HG03139 (cell line): Measurements from ENCODE around the gene SLC12A9.
"Not testable (repeated sequence)": the region's sequence is repeated elsewhere in the genome, so short reads cannot be mapped to it uniquely, and the experiment has no call there.

Experiments
- ATAC-seq: cut with Tn5 transposase; IDR thresholded peaks from one replicate; pipeline ENCODE4 v1.9.1; 2021; ENCODE audit not compliant: unreplicated experiment

The SLC12A9 gene

DNA sequence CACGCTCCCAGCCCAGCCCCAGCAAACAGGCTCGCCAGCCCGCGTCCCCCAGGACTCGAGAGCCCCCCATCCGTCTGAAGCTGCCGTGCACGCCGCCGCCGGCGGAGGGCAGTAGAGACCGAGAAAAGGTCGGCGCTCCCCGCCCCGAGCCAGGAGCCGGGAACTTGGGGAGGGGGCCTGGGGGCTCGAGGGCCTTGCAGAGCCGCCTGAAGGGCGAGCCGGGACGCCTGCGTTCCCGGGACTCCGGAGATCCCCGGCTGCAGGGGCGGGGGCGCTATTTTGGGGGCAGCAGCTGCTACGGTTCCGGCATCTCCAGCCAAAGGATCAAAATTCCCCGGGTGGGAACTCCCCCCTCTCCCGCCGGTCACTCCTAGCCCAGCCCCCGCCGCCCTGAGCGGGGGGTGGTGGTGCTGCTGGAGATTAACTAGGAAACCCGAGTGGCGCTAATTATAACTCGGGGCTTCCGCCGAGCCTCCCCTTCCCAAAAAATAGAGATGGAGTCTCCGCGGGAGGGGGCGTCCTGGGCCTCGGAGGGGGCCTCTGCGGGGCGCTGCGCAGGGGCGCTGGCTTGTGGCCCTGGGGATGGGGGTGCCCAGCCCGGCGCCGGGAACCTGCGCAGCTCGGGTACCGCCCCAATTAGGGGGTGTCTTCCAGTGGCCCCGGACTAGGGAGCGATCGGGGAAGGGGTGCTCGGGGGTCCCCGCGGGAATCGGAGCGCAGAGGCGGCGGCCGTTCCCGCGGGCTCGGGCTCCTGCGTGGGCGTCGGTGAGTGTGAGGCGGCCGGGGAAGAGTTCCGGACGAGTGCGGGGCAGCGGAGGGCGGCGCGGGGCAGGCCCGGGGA lies 42.6 kb downstream of the SLC12A9 start:
- no peak for ATAC-seq

- no peak for ATAC-seq
Measured at GRCh38 chr7:100895701-100895955, 43.1 kb downstream of the SLC12A9 start, which contains the start of gene ACHE. ACHE (minus strand) TSS chr7:100895888; CDS start chr7:100894232, 1,656 bp downstream.

DNA sequence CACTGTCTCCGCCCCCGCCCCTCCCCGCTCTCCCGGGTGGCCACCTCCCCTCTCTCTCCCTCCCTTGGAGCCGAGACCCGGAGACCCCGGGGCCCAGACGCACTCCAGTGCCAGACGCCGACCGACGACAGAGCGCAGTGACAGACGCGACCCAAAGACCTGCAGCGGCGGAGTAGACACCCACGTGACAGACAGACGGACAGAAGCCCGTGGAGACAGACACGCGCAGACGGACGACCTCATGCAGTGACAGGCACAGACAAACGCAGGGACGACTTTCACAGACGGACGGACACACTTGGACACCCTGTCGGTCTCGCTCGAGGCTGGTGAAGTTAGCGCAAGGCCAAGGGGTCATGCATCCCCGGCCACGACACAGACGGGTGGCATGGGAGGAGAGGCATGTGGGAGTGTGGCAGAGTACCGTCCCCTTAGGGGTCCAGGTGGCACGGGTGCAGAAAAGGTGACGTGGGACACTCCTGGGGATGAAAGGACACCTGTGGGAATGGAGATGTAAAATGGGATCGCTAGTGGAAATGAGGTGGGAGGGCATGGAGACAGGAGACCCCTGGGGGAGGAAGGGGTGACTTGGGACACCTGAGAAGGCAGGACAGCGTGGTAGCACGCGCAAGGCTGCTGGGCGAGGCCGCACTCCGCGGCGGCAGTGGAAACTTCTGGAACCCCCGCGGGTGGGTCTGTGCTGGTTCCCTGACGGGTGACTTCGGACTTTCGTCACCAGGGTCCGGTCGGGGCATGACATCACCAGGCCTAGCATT lies 43.6 kb downstream of the SLC12A9 start:
- ATAC-seq = no peak

DNA sequence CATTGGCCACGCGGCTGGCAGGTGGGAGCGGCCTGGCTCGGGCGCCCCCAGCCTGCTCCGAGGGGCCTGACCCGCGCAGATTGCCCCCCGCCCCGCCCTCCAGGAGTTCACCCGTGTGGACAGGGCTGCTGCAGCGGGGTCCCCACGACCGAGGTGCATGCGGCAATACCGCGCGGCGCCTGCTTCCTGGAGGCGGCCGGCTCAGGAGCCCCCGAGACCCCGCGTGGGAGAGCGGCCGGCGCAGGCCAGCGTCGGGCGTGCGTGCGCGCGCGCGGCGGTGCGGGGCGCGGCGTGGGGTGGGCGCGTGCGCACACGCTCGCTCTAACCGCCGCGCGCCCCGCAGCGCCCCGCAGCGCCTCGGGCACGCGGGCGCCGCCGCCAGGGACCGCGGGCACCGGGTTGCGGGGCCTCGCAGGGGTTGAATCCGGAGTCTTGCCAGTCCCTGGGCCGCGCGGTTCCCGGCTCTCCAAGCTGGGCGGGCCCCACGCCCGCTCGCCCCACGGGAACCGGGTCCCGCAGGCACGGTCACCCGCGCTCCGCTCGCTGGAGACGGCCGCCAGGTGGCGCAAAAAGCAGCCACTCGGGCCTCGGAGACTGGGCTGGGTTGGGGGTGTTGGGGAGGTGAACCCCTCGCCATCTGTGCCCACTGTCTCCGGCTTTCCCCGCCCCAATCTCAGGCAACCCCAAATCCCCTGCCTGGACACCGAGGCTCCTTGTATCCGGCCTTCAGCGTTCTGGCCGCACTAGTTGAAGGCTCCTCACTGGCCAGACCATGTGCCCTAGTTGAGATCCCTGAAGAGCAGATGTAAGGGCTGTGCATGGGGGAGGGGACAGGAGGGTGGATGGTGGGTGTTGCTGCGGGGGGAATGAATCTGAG lies 44.5 kb downstream of the SLC12A9 start:
- ATAC-seq = no peak

DNA sequence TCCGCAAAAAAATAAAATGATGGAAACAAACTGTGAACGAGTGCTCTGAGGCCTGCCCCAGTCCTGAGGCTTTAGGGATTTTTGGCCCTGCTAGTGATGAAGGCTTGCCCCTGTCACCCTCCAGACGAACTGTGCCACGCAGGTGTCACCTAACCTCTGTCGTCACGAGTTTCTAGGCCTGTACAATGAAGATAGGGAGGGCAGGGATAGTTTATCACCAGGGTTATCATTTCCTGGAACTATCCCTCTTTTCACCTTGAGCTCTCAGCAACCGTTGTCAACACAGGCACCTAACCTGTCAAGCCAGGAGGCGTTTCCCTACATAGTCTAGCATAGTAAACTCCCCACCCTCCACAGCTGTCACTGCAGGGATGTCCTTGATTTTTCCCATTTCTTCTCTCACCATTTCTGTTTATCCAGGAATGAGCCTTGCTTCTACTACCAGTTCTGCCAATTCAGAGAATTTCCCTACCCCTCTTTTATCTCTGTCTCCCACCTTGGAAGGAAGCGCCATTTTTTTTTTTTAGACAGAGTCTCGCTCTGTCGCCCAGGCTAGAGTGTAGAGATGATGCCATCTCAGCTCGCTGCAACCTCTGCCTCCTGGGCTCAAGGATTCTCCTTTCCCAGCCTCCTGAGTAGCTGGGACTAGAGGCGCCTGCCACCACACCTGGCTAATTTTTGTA lies 45.4 kb downstream of the SLC12A9 start:
- ATAC-seq = no peak

- ATAC-seq = no peak
Measured at GRCh38 chr7:100899432-100899831, 46.9 kb downstream of the SLC12A9 start.

DNA sequence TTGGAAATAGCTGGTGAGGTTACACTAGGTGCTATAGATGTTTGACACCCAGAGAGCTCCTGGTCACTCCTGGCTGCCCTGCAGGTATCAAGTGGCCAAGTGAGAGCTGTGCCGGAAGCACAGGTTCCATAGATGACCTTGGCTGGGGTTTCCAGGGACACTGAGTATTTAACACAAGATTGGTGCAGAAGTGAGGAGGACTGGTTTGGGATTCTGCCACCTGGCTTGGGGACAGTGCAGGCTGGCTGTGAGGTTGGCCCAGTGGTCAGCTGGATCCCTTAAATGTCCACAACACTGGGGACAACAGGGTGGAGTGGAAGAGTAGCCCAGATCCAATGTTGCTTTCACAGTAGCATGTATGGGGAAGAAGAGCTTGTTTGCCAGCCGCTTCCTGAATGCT lies 48.5 kb downstream of the SLC12A9 start:
- no peak for ATAC-seq

DNA sequence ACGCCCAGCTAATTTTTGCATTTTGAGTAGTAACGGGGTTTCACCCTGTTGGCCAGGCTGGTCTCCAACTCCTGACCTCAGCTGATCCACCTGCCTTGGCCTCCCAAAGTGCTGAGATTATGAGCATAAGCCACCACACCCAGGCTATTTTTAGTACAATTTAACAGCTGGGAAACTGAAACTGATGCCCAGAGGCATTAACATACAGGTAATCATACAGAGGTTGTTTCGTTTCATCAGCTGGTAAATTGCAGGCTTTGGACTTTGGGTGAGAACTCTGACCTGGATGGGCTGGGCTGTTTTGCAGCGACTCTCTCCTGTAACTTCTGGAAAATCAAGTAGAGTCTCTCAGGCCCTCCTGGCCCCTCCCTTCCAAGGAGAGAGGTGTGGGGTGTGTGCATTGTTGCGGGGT lies 49.4 kb downstream of the SLC12A9 start:
- ATAC-seq = no peak

DNA sequence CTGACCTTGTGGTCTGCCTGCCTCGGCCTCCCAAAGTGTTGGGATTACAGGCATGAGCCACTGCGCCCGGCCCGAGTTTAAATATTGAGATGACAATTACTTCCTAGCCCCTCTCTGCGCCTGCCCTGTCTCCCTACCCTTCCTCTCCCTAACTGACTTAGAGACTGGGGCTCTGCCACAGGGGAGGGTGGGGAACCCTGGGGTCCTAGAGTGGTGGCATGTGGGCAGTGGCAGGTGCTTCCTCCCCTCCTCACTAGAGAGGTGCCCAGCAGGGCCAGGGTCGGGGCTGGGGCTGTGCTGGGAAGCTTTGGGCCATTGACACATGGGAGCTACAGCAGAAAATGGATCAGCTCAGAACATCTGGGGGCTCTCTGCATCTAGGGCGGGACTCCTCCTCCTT lies 50.1 kb downstream of the SLC12A9 start:
- ATAC-seq = no peak

DNA sequence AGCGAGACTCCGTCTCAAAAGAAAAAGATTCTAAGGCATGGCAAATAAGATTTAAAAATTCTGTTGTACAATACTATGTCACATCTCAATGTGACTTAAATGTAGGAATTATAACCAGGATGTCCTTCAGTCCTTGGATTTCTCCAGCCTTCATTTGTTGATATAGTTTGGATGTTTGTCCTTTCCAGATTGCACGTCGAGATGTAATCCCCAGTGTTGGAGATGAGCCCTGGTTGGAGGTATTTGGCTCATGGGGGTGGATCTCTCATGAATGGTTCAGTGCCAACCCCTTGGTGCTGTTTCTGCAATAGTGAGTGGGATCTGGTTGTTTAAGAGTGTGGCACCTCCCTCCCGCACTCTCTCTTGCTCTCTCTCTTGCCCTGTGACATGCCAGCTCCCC lies 56.0 kb downstream of the SLC12A9 start:
- no peak for ATAC-seq

GRCh38 chr7:100910443-100910842 lies 57.9 kb downstream of the SLC12A9 start:
- ATAC-seq = not testable (repeated sequence)

DNA sequence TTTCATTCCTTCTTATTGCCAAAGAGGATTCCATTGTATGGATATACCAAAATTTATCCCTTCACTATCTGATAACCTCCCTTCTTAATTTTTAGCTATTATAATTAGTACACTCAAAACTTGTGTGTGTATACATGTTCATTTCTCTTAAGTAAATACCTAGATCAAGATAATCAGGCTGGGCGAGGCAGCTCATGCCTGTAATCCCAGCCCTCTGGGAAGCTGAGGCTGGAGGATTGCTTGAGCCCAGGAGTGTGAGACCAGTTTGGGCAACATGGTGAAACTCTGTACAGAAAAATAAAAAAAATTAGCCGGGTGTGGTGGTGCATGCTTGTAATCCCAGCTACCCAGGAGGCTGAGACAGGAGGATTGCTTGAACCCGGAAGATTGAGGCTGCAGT lies 59.0 kb downstream of the SLC12A9 start:
- no peak for ATAC-seq

- ATAC-seq = no peak
Measured at GRCh38 chr7:100914208-100914878, 61.8 kb downstream of the SLC12A9 start.

DNA sequence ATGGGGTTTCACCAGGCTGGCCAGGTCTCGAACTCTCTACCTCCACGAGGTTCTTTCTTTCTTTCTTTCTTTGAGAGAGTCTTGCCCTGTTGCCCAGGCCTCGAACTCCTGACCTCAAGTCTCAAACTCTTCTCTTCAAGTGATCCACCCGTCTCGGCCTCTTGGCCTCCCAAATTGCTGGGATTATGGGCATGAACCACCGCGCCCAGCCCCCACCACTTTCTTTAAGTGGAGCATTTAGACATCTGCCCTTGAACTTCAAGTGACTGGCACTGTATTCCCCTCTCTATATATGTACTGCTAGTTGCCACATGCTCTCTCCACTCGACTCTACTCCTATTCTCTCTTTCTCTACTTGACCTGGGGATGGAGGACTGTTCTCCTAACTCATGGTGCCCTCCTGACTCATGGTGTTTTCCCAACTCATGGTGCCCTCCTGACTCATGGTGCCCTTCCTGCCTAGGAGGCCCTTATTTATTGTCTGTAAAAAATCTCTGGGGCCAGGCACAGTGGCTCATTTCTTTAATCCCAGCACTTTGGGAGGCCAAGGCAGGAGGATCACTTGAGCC lies 62.5 kb downstream of the SLC12A9 start:
- ATAC-seq = no peak
